Cardiac fibroblast (primary cell): ENCODE measurements around the gene HECTD3.
"Not testable (repeated sequence)": the region's sequence is repeated elsewhere in the genome, so short reads cannot be mapped to it uniquely, and the experiment has no call there.

Source experiments
- DNase-seq, 2 donors: peaks; one replicate each; pipeline versions ENCODE4 v3.0.0 to v3.0.0-alpha.2; 2010; ENCODE audit warnings: low read depth in 2 of 2
- H3K4me3 ChIP-seq, 2 donors: replicated peaks in 1 of 2; 1 replicate in 1 of 2; 2 replicates in 1 of 2; pipeline ENCODE4 v1.5.1; 2011; ENCODE audit warnings: low read depth in 2 of 2, low read length in 2 of 2, mild to moderate bottlenecking in 2 of 2, moderate library complexity in 1 of 2
- TF ChIP-seq, protein P1 (sequence below): IDR thresholded peaks from one replicate; pipeline ENCODE4 v1.5.1; 2011; ENCODE audit warnings: low read depth, mild to moderate bottlenecking, low read length, inconsistent platforms

The HECTD3 gene

DNA sequence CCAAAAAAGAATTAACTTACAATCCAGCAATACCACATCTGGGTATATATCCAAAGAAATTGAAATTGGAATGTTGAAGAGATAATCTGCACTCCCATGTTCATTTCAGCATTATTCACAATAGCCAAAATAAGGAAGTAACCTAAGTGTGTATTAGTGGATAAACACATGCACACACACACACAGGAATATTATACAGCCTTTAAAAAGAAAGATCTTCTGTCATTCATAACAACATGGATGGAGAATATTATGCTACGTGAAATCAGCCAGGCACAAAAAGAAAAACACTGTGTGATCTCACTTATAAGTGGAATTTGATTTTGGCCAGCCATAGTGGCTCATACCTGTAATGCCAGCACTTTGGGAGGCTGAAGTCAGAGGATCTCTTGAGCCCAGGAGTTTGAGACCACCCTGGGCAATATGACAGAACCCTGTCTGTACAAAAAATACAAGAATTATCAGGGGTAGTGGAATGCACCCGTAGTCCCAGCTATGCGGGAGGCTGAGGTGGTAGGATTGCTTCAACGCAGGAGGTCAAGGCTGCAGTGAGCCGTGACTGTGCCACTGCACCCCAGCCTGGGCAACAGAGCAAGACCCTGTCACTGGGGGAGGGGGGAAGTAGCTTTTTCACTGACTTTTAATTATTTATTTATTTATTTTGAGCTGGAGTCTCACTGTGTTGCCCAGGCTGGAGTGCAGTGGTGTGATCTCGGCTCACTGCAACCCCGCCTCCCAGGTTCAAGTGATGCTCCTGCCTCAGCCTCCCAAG, 15.5 kb downstream of the HECTD3 start:
- no peak overlapping the region for H3K4me3 ChIP-seq
- DNase-seq = no peak
- TF ChIP-seq, protein P1, sequence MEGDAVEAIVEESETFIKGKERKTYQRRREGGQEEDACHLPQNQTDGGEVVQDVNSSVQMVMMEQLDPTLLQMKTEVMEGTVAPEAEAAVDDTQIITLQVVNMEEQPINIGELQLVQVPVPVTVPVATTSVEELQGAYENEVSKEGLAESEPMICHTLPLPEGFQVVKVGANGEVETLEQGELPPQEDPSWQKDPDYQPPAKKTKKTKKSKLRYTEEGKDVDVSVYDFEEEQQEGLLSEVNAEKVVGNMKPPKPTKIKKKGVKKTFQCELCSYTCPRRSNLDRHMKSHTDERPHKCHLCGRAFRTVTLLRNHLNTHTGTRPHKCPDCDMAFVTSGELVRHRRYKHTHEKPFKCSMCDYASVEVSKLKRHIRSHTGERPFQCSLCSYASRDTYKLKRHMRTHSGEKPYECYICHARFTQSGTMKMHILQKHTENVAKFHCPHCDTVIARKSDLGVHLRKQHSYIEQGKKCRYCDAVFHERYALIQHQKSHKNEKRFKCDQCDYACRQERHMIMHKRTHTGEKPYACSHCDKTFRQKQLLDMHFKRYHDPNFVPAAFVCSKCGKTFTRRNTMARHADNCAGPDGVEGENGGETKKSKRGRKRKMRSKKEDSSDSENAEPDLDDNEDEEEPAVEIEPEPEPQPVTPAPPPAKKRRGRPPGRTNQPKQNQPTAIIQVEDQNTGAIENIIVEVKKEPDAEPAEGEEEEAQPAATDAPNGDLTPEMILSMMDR = no peak

DNA sequence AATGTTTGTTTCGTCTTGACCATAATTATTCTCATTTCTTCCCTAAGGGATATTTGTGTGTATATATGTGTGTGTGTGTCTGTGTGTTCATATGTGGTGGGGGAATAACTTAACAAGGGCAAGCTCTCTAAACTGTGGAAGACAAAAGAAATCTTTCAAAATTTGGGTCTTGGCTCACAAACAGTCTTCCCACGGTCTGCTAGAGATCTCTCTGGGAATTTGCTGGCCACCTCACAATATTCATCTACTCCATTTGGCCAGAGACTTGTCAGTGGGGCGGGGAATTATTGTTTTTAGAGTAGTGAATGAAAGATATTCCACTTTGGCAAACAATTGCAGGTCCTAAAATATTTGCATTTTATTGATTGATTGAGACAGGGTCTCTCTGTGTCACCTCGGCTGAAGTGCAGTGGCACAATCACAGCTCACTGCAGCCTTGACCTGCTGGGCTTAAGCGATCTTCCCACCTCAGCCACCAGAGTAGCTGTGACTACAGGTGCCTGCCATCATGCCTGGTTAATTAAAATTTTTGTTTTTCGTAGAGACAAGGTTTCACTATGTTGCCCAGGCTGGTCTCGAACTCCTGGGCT, 16.7 kb downstream of the HECTD3 start:
- TF ChIP-seq, protein P1 = no peak
- DNase-seq = peak in 1 of 2 donors; percentile 15
- no peak overlapping the region for H3K4me3 ChIP-seq

DNA sequence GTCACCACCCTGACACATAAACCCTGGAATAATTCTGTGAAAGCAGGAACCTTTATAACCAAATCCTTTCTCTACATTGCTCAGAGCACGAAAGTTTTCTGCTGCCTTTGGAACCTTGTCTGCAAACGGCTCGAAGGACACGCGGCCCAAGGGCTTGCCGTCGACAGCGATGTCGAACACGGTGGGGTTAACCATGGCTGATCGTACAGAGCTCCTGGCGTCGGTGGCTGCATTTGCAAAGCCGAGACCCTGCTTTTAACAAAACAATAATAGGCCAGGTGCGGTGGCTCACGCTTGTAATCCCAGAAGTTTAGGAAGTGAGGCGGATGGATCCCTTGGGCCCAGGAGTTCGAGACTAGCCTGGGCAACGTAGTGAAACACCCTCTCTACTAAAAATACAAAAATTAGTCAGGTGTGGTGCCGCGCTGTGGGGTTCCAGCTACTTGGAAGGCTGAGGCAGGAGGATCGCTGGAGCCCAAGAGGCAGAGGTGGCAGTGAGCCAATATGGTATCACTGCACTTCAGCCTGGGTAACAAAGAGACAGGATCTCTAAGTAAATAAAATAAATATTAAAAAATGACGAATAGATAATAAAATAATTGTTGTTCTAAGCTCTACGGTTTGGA, 22.5 kb downstream of the HECTD3 start:
- DNase-seq = no peak
- TF ChIP-seq, protein P1 = no peak
- no peak overlapping the region for H3K4me3 ChIP-seq

DNA sequence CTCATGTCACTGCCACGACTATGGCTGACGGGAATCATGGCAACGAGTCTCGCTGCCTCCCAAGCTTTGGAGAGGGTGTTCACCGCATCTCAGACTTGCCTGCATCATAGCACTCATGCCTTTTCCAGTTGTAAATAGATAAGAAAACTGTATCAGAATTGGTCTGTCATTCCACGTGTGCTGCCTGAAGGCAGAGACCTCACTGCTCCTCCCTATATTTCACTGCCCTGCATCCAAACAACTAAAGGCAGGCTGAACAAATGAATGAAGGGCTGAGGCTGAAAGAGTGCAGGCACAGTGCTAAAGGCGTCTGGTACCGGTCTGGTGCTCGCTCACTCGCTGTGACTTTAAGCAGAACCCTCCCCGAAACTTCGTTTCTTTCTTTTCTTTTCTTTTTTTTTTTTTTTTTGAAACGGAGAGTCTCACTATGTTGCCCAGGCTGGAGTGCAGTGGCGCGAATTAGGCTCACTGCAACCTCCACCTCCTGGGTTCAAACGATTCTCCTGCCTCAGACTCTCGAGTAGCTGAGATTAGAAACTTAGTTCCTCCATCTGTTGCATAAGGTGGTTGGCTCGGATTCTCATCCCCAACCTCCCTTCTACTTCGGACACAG, 25.3 kb downstream of the HECTD3 start:
- peak overlapping the region; percentile 86 to 93 for H3K4me3 ChIP-seq
- TF ChIP-seq, protein P1 = no peak
- peak; percentile 6 to 8 for DNase-seq

DNA sequence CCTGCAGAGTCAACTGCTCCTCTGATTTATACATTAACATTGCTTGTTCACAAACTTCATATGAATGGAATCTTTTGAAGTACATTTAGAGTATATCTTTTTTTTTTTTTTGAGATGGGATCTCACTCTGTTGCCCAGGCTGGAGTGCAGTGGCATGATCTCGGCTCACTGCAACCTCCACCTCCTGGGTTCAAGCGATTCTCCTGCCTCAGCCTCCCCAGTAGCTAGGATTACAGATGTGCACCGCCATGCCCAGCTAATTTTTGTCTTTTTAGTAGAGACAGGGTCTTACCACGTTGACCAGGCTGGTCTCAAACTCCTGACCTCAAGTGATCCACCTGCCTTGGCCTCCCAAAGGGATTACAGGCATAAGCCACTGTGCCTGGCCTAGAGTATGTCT, 33.8 kb downstream of the HECTD3 start:
- H3K4me3 ChIP-seq, DNase-seq: not testable (repeated sequence)

DNA sequence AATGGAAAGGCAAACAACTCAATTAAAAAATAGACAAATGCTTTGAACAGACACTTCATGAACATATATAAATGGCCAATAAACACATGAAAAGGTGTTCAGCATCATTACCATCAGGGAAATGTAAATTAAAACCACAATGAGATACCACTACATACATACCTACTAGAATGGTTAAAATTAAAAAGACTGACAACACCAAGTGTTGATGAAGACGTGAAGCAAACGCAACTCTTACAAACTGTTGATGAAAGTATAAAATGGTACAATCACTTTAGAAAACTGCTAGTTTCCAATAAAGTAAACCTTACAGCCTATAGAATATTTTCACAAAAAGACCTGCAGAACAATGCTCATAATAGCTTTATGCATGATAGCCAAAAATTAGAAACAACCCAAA, 34.9 kb downstream of the HECTD3 start:
- TF ChIP-seq, protein P1 = no peak
- no peak overlapping the region for H3K4me3 ChIP-seq
- no peak for DNase-seq

DNA sequence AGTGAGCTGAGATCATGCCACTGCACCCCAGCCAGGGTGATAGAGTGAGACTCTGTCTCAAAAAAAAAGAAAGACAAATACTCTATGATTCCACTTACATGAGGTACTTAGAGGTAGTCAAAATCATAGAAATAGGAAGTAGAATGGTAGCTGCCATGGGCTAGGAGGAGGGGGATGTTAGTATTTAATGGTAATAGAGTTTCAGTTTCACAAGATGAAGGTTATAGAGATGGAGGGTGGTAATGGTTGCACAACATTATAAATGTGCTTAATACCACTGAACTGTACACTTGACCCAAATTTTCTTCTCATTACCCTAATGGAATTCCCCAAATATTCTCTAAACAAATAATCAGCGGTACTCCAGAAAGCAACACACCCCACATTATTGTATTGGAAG, 37.5 kb downstream of the HECTD3 start:
- DNase-seq = no peak
- TF ChIP-seq, protein P1 = no peak
- no peak overlapping the region for H3K4me3 ChIP-seq
